Umbilical cord (tissue), 2 donors: ENCODE results near the gene ASCL5. TPM values are rescaled to one million over a fixed set of nuclear protein-coding genes. Genes with fewer than 3 reads are reported as not detected.
"Not testable (repeated sequence)": the region's sequence is repeated elsewhere in the genome, so short reads cannot be mapped to it uniquely, and the experiment has no call there.

Source experiments
- DNase-seq: peaks from one replicate; pipeline ENCODE4 v3.0.0-alpha.2; 2015; ENCODE audit warnings: low spot score
- total RNA-seq: library from RNA; depleted of rRNA; stranded (reverse); fragments of >200 nt; gene quantifications from one replicate; pipeline ENCODE4 v1.2.3, GENCODE V29; 2014; ENCODE audit warnings: low replicate concordance; ENCODE audit not compliant: insufficient read depth

Gene ASCL5, protein sequence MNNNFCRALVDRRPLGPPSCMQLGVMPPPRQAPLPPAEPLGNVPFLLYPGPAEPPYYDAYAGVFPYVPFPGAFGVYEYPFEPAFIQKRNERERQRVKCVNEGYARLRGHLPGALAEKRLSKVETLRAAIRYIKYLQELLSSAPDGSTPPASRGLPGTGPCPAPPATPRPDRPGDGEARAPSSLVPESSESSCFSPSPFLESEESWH
- not detected for total RNA-seq

DNA sequence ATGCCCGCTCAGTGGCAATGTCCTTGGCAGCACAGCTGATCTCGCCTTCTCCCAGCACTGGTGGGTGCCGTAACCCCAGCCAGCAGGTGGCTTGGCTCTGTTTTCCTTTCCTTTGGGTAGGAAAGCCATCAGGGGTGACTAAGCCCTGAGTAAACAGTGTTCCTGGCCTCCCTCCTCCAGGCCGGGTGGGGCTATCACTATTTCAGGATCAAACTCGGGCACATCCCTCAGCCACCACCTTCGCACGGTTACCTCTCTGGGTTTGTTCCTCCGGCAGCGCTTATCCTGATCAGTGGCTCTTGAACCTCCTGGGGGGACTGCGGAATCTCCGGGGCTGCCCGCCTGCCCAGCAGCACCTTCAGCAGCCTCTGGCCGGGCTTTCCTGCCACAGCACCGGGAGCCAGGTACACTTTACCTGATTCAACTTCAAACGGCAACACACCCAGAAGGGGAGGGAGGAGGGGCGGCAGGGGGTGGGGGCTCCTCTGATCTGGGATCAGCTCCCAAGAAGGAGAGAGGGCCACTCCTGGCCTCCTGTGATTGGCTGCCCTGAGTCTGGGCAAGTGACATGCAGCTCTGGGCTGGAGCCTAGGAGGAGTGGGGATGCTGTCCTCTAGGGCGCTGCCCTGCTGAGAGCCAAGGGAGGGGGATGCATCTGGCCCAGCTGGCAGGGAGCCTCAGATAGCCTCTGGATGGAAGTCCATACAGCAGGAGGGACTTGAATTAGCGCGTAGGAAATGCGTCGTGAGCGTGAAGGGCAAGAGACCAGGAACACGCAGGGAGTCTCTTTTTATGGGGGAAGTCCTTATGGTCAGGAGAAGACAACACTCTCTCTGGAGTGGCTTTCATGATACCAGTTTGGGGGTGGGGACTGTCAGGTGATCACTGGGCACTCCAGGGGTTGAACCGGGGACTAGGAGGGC lies at the start of gene ASCL5:
Gene ASCL5, minus strand, starts transcription at position 353 of the 923 bp plus-strand sequence. CDS start 11,812 bp downstream, outside the sequence.
- no peak for DNase-seq

DNA sequence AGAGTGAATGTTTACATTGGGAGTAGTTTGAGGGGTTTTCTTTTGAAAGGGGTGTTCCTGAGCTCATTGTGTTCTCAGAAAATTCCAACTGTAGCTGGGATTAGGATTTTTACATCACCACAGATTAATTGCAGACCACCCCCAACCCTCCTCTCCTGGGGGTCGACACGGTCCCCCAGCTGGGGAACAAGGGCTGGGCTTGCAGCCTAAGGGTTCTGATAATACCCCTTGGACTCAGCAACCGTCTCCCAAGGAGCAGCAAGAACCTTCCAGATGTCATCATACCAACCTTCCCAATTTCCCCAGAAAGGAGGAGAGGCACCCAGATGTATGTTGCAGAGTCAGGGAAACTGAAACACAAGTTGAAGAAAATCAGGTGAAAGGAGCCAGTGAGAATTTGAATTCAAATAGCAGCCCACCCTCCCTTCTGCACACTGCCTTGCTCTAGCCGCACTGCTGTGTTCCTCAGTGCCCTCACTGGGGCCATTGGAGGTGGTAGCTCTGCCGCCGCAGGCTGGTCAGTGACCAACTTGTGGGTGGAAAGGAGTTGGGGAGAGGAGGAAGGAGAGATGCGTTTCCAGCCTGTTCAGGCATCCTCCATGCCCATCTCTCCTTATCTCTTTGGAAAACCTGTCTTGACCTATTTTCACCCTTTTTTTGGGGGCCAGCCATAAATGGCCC lies 49.0 kb upstream of the ASCL5 start:
- DNase-seq = no peak

DNA sequence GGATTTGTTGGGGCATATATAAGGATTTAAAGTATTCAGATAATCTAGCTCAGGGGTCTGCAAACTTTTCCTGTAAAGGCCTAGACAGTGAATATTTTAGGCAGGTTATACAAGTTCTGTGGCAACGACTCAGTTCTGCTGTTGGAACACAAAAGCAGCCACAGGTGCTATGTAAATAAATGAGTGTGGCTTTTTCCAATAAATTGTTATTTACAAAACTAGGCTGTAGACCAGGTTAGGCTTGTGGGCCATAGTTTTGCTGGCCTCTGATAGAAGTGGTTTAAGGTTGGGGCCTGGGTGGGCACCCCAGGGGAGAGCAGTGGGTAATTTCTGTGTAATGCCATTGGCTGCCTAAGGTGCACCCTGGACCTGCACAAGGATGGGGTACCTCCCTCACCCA lies 46.8 kb upstream of the ASCL5 start:
- DNase-seq = no peak

GRCh38 chr1:201172999-201173610 lies 46.1 kb upstream of the ASCL5 start:
- DNase-seq = no peak

DNA sequence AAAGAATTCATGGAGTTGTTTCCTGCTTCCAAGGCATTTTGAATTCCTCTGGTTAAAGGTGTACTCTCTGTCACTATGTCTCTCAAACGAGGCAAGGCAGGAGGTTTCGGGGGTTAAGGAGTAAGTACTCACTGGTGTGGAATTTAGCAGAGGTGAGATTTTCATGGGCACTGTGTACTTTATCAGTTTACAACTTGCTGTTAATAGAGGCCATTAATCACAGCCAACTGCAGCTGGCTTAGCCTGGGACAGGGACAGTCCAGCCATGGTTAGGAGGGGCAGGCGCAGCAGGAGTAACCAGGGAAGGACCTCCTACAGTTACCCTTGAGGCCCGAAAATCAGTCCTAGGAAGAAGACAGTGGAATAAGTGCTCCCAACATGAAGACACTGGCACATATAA lies 45.3 kb upstream of the ASCL5 start:
- no peak for DNase-seq

DNA sequence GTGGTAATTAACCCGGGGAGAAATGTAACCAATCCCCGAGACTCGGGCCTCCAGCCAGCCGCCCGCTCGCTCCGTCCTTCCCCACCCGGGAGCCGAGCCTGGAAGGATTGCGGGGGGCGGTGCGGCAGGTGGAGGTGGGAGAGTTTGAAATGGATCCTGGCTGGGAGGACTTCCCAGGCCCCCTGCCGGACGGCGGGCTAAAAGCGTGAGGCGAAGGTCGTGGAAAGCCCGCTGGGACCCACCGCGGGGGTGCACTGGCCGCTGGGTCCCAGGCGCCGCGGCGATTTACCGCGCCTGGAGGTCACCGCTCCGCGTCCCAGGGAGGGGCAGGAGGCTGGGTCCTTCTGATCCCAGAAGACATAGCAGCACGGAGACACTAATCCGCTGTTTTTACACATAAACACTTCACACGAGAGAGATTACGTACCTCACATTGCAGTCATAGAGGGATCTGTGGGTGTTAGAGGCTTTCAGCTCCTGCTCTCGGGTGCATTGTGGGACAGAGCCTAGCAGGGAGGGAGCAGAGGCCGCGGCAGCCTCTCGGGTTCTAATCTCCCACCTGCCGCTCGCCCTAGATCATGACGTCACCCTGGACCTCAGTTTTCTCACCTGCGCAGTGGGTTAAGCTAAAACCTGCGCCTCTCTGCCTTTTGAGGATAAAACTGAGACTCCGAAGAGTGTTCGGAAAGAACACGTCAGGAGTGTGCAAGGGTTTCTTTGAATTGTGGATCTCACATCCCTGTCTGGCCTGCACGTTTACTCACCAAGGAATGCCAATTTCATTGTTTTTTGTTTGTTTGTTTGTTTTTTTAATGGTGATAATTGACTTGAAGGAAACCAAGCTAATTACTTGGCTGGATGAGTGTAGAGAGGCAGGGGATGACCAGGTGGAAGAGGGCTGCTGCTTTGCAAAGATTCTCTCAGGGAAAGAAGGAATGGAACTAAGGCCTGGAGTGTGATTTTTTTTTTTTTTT lies 44.4 kb upstream of the ASCL5 start:
- no peak for DNase-seq

- peak; percentile 96 for DNase-seq
Observed at GRCh38 chr1:201170533-201171062, 43.6 kb upstream of the ASCL5 start.

DNA sequence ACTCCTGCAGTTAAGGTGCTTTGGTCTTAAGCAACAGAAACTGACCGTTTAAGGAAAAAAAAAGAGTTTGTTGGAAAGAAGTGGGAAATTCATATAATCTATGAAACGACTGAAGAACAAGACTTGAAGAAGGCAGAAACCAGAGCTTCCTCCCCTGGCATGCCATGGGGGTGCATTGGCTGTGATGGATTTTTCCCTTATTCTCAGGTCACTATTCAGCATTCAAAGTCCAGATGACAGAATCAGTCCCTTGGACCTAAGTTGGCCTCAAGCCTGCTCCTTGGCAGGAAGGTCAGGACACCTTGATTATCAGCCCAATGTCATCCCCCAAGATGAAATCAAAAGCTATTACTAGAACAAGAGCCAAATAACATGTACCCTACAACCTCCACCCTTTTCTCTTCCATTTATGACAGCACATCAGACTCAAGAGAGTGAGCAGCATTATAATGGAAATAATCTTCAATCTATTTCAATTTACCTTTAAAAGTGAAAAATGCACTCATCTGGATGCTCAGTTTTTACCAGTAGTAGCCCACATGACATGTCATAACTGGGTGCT lies 43.1 kb upstream of the ASCL5 start:
- DNase-seq = no peak

DNA sequence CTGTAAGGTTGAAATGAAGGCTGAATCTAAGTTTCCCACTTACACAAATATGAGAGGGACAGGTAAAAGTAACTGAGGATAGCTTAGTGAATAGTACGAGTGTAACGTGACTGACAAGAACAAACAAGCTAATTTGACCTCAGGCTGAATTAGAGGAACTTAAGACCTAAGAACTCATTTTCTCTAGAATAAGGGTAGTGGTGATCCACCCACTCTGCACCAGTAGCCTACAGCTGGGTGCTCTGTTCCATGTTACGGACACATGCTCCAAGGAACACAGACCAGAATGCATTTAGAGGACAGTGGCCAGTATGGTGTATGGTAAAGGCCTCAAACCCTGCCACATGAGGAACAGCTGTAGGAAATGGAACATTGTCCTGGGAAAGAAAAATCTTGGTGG lies 42.2 kb upstream of the ASCL5 start:
- DNase-seq = no peak

DNA sequence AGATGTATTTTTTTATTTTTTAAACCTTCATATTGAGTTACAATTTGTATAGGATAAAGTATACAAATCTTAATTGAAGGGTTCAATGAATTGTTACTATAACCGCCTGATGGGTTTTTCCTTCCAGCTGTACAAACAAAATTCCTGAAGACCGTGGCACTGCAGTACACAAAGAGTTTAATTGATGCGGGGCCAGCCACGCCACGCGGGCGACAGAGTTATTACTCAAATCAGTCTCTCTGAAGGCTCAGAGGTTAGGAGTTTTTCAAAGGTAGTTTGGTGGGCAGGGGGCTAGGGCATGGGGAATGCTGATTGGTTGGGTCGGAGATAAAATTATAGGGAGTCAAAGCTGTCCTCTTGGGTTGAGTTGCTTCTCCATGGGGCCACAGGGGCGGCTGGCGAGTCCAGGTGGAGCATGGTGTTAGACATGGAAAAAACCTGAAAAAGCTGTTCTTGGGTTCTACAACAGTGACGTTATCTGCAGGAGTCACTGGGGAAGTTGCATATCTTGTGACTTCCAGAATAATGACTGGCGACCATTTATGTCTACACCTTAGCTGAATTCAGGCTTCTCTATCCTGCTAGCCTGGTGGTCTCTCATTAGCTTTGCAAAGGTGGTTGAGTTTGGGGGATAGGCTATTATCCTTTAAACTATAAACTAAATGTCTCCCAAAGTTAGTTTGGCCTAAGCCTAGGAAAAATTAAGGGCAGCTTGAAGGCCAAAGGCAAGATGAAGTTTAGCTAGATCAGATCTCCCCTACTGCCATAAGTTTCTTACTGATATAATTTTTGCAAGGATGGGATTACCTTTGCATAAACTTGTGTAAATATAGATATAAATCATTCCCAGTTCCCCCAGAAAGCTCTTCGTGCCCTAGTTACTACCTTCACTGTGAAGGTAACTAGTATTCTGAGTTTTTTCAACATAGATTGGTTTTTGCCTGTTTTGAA lies 40.3 kb upstream of the ASCL5 start:
- DNase-seq = no peak

GRCh38 chr1:201164645-201165044 lies 37.7 kb upstream of the ASCL5 start:
- DNase-seq = no peak

DNA sequence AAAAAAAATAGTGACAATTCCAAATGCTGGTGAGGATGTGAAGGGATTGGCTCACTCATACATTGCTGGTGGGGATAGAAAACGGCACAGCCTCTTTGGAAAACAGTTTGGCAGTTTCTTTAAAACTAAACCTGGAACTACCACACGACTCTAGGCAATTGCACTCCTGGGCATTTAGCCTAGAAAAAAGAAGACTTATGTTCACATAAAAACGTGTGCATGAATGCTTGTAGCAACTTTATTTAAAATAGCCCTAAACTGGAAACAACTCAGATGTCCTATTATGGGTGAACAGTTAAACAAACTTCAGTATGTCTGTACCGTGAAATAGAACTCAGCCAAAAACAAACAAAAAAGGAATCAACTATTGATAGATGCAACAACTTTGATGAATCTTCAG lies 36.7 kb upstream of the ASCL5 start:
- DNase-seq = no peak

GRCh38 chr1:201163036-201163435 lies 36.1 kb upstream of the ASCL5 start:
- DNase-seq = not testable (repeated sequence)

DNA sequence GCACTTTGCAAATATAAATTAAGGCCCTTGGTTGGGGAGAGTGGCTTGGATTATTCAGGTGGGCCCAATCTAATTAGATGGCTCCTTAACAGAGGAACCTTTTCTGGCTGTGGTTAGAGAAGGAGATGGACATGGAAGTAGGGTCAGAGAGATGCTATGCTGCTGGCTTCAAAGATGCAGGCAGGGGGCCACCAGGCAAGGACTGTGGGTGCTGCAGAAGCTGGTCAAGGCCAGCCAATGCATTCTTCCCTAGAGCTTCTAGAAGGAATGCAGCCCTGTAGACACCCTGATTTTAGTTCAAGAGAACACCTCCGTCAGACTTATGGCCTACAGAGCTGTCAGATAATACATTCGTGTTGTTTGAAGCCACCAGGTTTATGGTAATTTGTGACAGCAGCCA lies 31.0 kb upstream of the ASCL5 start:
- no peak for DNase-seq

DNA sequence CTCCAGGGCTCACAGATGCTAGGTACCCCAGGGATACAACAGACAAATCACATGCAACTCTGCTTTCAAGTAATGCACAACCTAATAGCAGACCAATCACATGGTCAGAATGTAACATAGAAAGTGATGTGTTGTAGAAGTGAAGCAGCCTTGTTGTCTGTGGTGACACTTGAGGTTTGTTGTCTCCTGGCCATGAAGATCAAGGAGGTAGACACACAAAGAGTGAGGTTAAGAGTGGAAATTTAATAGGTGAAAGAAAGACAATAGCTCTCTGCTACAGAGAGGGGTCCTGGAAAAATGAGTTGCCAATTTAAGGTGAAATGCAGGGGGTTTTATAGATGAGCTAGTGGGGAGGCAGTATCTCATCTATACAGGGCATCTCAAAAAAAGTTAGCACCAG lies 29.8 kb upstream of the ASCL5 start:
- no peak for DNase-seq

DNA sequence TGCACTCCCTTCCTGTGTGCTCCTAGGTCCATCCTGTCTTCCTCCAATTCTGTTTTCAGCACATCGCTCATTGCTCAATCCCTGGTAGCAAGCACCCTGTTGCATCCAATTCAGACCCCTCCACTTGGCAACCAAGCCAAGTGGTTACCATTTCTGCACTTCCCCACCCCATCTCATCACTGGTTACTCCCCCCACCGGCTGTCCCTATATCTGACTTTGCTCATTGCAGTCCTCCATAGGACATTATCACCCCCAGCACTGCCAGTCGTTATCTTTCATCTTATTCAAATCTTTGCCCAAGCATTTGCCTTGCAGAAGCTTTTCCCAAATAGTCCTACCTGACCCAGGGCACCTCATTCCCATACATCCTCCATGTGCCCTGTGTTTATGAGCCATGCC lies 29.4 kb upstream of the ASCL5 start:
- no peak for DNase-seq

DNA sequence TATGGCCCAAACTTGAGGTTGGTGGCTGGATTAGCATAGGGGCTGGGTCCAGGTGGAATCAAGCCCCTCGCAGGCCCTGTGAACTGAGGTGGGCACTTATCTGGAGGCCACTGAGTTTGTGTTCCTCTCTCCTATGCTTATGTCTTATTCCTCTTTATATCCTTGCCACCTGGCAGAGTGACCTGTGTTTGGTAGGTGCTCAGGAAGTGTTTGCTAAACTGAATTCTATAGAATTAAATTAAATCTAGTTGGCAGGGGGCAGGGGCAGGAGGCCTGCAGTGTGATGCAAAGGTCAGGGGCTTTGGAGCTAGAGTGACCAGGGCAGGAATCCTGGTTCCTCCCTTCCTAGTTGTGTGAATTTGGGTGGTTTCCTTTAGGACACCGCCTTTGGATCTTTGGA lies 28.4 kb upstream of the ASCL5 start:
- DNase-seq = no peak

DNA sequence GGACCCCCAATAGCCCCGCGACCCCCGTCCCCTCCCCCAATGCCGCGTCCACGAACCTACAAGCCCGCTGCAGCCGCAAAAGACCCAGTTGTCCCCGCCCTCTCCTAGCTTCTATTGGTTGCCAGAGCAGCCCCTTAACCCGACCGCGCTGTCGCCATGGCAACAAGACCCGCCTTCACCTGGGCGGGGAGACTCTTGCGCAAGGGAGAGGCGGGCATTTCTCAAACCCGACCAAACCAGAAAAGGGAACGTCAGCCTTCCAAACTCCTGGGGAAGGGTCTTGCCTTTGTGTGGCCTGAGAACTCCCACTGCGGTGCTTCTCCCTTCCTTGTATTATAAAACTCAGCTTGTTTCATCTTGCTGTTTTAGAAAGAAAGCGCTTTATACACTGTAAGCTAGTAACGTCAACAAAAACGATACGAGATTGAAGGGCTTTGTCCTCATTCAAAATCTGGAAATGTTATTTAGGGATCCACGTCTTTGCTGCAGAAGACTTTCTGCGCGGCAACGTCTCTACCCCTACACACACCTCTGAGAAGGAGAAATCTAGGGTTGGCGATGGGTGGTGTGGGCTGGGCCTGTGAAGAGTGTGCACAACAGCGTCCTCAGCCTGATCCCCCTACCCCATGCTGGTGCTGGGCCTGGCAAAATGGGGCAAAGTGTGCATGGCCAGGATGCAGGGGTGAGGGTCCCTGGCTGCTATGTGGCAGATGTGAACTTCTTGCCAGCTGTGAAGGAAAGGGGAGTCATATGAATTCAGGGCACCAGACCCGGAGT lies 27.6 kb upstream of the ASCL5 start, which contains the start of gene TMEM9:
Gene TMEM9, minus strand, starts transcription at position 86 of the 777 bp plus-strand sequence. CDS start 551 bp downstream, outside the sequence.
- DNase-seq = peak; percentile 98
